Lower leg skin (tissue), 3 donors: Measurements from ENCODE around the gene CTDSP2.

Source experiments
- POLR2A ChIP-seq, 2 donors: fragments of 450-650 bp; IDR thresholded peaks; one replicate each; pipeline ENCODE4 v1.6.1; 2016 to 2017; ENCODE audit warnings: antibody characterized with exemption in 2 of 2, mild to moderate bottlenecking in 1 of 2, moderate library complexity in 1 of 2
- TF ChIP-seq, protein P1 (sequence below), 3 donors: fragments of 450-650 bp; IDR thresholded peaks; one replicate each; pipeline ENCODE4 v1.5.1; 2016; ENCODE audit warnings: antibody characterized with exemption in 3 of 3, mild to moderate bottlenecking in 3 of 3, moderate library complexity in 2 of 3

DNA sequence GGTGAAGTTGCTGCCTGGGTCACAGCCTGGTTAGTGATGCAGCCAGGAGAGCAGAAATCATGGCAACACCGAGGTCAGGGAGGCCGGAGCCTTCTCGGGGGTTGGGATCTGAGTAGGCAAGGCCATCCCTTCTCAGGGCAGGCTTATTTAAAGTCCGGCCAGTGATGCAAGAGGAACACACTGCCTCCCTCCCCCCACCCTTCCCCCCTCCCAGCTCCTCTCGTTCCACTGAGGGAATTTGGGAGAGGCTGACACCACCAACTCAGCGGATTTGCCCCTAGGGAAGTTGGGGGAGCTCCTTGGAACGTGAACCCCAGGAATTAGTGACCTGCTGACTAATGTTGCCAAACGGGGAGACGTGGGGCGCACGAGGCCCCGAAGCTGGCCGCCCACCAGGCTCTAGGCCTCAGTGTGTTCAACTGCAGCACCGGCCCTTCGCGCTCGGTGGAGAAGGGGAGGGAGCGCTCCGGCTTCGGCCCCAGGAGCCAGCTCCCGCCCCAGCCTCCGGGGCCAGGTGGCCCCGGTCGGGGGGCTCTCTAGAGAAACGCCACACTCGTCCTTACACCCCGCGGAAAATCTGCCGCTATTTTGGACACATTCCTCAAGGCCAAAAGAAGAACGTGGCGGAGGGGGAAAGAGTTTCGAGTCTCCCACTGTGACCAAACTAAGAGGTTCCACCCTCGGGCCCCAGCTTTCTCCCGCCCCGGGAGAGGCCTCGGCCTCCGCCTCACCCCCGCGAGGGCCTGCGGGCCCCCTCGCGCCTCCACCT, 1.6 kb downstream of the CTDSP2 start:
- TF ChIP-seq, protein P1, sequence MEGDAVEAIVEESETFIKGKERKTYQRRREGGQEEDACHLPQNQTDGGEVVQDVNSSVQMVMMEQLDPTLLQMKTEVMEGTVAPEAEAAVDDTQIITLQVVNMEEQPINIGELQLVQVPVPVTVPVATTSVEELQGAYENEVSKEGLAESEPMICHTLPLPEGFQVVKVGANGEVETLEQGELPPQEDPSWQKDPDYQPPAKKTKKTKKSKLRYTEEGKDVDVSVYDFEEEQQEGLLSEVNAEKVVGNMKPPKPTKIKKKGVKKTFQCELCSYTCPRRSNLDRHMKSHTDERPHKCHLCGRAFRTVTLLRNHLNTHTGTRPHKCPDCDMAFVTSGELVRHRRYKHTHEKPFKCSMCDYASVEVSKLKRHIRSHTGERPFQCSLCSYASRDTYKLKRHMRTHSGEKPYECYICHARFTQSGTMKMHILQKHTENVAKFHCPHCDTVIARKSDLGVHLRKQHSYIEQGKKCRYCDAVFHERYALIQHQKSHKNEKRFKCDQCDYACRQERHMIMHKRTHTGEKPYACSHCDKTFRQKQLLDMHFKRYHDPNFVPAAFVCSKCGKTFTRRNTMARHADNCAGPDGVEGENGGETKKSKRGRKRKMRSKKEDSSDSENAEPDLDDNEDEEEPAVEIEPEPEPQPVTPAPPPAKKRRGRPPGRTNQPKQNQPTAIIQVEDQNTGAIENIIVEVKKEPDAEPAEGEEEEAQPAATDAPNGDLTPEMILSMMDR (IDR thresholded peaks at IDR 0.05), result no peak
- TF ChIP-seq POLR2A (IDR thresholded peaks at IDR 0.05), result no peak
